HG03095 (cell line): ENCODE results near the gene KCNIP1.

Experiments
- ATAC-seq: cut with Tn5 transposase; IDR thresholded peaks from one replicate; pipeline ENCODE4 v1.9.1; 2021; ENCODE audit warnings: moderate library complexity; ENCODE audit not compliant: unreplicated experiment

Gene KCNIP1

DNA sequence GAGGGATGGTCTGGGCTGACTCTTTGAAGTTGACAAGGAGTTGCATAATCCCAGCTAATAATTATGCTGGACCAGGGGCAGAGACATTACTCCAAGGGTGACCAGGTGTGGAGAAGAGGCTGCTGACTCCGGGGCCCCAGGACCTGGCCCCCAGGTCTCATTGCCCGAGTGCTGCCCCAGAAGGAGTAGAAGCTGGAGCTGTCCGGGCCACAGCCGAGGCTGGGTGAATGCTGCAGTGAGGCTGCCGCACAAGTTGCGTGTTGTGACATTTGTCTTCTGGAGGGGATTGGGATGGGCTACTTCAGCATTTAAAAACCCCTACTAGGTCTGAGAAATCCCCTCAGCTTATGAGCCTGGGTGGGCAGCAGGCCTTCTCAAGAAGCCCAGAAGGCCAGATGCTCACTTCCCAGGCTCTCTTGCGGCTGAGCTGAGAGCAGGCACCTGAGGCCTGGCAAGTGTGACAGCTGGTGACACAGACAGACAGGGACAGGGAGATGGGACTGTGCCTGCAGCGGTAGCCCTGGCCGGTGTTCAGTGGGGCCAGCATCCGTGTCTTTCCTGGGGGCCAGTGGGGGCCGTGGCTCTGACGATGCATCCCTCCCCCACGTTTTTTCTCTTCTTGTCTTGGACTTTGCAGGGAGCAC lies 122.8 kb downstream of the KCNIP1 start:
- no peak for ATAC-seq

GRCh38 chr5:170627271-170627670 lies 123.5 kb downstream of the KCNIP1 start:
- ATAC-seq: no peak

- no peak for ATAC-seq
Observed at GRCh38 chr5:170628028-170628427, 124.2 kb downstream of the KCNIP1 start.

GRCh38 chr5:170628691-170629565 lies 125.1 kb downstream of the KCNIP1 start:
- ATAC-seq: no peak

GRCh38 chr5:170629566-170630175 lies 125.9 kb downstream of the KCNIP1 start:
- ATAC-seq: no peak

DNA sequence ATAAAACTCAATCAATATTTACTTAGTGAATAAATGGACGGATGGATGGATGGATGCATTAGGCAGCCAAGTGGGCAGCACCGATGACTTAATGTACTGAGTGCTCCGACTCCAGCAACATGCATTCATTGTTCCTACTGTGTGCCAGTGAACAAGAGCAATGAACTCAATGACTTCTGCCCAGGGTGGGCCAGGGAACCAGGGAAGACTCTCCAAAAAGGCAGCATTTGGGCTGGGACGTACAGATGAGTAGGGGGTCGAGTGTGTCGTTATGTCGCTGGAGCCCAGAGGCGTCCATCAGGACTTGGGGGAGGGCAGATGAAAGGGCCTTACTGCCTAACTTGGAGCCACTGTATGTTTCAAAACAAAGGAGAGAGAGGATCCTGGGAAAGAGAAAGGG lies 126.4 kb downstream of the KCNIP1 start:
- no peak for ATAC-seq

GRCh38 chr5:170630711-170631141 lies 126.9 kb downstream of the KCNIP1 start:
- ATAC-seq: no peak

DNA sequence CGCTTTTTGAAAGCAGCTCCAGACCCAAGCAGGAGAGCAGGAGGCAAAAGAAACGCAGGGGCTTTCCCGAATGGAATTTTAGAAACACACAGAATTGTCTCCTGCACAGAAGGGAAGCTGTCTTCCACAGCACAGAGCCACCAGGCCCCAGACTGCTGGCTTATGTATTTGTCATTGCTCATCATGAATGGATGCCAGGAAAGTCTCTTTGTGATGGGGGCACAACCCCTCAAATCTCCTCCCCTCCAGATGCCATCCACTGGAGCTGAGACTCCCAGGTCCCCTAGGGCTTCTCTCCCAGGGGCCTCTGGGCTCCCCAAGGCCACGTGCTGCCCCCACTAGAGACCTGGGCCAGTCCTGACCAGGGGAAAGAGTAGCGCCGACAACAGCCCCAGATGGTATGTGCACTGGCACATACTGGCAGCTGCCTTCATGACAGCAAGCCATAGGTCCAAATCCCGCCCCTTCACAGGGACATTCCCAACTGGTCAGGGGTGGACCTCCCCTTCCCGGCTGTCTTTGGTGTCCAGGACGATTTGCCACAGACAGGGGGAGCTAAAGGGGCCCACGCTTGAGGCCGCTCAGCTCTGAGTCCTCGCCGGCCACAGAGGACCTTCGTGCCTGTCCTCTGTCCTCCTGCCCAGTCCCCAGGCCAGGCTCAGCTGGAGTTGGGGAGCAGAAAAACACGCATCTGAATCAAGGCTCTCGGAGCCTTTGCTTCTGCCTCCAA lies 127.8 kb downstream of the KCNIP1 start:
- no peak for ATAC-seq

DNA sequence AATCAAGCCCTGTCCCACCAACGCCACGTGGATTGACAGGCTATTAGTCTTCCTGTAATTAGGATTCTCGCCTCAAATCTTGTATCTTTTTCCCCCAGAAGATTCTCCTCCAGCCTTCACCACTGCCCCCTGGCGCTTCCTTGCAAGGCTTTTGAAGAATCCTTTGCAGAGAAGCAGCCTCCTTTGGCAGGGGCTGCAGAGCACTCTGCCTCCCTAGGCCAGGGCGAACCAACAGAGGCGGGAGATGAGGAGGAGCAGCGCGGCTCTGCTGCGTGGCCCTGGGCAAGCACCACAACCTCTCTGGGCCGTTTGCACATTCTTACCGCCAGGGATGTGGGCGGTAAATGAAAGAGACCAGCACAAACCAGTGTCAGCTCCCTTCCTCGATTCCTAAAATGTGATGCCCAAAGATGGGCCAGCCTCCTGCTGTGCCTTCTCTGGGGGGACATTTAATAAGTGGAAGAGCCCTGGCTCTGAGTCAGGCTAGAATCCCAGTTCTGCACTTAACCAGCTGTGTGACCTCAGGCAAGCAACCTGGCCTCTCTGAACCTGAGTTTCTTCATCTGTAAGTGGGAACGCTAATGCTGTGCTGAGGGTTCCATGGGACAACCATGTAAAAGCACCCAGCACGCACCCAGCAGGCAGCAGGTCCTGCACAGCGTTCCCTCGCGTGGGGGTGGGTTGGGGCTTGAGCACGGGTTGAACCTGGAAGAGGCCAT lies 128.6 kb downstream of the KCNIP1 start:
- no peak for ATAC-seq

GRCh38 chr5:170632985-170633234 lies 129.1 kb downstream of the KCNIP1 start:
- ATAC-seq: no peak

DNA sequence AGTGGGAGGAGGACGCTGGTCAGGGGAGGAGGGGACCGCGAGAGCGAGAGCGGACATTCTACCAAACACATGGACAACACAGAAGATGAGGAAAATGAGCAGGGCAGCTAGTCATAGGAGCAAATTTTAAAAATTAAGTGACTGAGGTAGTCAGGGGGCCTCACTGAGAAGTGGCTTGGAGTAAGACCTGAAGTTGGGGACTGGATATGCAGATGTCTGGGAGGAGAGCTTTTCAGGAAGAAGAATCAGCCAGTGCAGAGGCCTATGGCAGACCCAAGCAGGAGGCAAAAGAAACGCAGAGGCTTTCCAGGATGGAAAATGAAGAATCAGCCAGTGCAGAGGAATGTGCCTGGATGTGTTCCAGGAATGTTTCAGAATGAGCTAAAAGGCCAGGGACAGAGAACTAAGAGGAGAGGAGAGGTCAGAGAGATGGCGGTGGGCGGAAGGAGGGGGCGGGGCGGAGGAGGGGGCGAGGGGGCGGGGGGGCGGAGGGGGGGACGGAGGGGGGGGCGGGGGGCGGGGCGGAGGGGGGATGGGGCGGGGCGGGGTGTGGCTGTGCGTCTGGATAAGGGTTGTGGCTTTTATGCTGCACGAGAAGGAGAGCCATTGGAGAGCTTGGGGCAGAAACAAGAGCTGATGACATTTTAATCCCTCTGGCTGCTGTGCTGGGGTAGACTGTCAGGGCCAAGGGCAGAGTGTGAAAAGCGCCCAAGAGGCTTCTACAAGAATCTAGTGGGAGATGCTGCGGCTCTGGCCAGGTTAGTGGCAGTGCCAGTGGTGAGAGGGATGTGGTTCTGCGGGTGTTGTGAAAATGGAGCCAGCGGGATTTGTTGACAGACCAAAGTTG lies 129.6 kb downstream of the KCNIP1 start:
- no peak for ATAC-seq

DNA sequence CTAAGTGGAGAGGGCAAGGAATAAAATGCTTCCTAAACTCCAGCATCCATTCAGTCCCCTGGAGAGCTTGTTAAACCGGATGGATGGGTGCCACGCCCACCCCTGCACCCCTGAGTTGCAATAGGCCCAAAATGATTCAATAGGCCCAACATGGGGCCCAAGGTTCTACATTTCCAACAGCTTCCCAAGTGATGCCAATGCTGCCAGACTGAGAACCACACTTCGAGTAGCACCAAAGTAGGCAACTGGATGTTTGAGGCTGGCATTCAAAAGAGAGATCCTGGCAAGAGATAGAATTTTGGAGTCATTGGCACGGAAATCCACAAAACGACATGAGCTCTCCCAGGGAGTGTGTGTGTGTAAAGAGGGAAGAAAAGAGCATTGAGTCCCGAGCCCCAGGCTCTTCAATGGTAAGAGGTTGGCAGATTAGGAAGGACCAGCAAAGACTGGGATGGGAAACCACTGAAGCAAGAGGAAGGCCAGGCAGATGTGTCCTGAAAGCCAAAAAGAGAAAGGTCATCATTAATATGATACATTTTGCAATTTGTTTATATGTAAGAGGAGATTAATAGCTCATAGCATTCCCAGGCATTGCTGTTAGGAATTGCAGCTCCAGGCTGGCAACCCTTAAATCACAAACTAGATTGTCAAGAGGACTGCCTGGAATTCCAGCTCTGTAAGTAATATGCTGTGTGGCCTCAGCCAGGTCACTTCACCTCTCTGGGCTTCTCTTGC lies 130.6 kb downstream of the KCNIP1 start:
- ATAC-seq: no peak

DNA sequence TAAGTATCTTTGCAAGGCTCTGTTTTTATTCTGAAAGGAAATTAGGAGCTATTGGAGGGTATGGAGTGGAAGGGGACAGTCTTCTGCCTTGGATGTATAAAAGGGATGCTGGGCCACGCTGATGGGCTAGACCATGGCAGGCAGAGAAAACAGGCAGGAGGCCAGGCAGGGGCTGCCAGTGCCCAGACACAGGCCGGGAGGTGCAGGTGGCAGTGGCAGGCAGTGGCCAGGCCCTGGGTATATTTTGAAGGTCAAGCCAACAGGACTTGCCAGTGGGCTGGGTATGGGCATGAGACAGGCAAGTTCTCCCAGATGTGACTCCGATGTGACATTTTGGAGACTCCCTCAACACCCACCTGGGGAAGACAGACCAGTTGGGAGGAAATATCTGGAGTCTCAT lies 131.9 kb downstream of the KCNIP1 start:
- ATAC-seq: no peak

GRCh38 chr5:170636206-170636605 lies 132.4 kb downstream of the KCNIP1 start:
- ATAC-seq: no peak

GRCh38 chr5:170636801-170637477 lies 133.1 kb downstream of the KCNIP1 start:
- ATAC-seq: no peak

DNA sequence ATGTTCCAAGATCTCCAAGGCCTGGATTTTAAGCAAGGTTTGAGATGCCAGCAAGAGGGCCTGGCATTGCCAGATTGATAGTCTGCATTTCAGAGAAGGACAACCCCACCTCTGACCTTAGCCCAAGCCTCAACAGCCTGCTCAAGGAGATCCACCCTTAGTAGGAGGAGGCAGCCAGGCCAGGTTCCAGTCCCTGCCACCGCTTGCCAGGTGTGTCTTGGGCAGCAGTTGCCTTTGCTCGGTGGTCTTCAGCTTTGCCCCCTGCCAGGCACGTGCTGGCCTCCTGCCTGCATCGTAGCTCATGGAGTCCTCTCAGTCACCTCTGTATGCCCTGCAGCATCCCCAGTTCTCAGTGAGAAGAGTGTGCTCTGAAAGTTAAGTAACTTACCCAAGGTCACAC lies 134.2 kb downstream of the KCNIP1 start:
- no peak for ATAC-seq

DNA sequence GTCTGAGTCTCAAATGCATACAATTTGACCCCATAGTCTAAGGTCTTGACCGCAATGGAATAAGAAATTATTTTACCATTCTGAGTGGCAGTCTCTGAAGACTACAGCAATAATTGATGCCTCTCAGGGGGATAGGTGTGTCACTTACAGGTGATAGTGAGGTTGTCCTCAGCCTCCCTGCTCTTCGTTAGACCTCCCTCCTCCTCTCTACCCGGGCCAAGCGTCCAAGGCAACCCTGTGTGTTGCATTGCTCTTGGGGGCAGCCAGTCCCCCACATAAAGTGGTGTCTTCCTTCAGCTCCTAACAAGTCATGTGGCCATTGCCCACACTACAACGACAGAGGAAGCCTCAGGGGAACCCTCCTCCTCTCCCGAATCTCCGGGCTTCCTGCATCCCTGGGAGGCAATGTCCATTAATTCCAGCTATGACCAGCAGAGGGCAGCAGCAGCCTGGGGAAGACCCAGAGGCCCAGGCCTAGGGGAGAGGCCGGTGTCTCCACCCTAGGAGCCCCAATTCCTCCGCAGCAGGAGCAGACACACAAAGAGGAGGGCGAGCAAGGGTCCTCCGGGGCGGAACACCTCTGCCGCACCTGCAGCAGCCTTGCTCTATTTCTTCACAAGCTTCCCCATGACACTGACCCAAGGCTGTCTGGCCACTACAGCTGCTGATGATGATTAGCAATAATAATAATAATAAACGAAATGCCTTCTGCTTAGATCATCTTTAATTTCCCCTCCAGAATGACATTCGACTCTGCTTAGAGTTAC lies 134.8 kb downstream of the KCNIP1 start:
- peak; percentile 62 for ATAC-seq
